ENCODE data around the gene LRP1B. TPM values are rescaled to one million over a fixed set of nuclear protein-coding genes. Genes with fewer than 3 reads are reported as not detected.

LRP1B gene
- total RNA-seq, 4 donors from 2014 or later: 0.85 to 3.3 (median 1.1) TPM; not detected in 1

GRCh38 chr2:140506606-140507005, 1624.2 kb downstream of the LRP1B start:
- no peaks in the 10 kb centered on the region for H3K27me3 ChIP-seq
- TF ChIP-seq CTCF (IDR thresholded peaks at IDR 0.05) (no peak), POLR2A (IDR thresholded peaks at IDR 0.05) (no peak)

GRCh38 chr2:140504601-140505000, 1626.2 kb downstream of the LRP1B start:
- Histone ChIP-seq H3K9me3 (no peaks in the 10 kb centered on the region), H3K4me1 (no peaks in the 10 kb centered on the region), H3K27ac (no peak overlapping the region), H3K27me3 (no peaks in the 10 kb centered on the region), H3K36me3 (no peaks in the 10 kb centered on the region), H3K4me3 (no peak overlapping the region)
- DNase-seq: no peak
- TF ChIP-seq CTCF (IDR thresholded peaks at IDR 0.05) (no peak), POLR2A (IDR thresholded peaks at IDR 0.05) (no peak)

More at GRCh38 chr2:140506606-140507005, 1624.2 kb downstream of the LRP1B start:
- no peak overlapping the region for H3K27ac ChIP-seq
- no peaks in the 10 kb centered on the region for H3K4me1 ChIP-seq
- no peak overlapping the region for H3K4me3 ChIP-seq
- DNase-seq: no peak
- H3K36me3 ChIP-seq: no peaks in the 10 kb centered on the region
- no peaks in the 10 kb centered on the region for H3K9me3 ChIP-seq

GRCh38 chr2:140502951-140503630, 1627.7 kb downstream of the LRP1B start:
- TF ChIP-seq POLR2A (IDR thresholded peaks at IDR 0.05) (no peak), CTCF (IDR thresholded peaks at IDR 0.05) (no peak)
- Histone ChIP-seq H3K27me3 (no peaks in the 10 kb centered on the region), H3K36me3 (no peaks in the 10 kb centered on the region), H3K9me3 (no peaks in the 10 kb centered on the region), H3K4me3 (no peak overlapping the region), H3K4me1 (no peaks in the 10 kb centered on the region), H3K27ac (no peak overlapping the region)
- no peak for DNase-seq

GRCh38 chr2:140498360-140498759, 1632.5 kb downstream of the LRP1B start:
- Histone ChIP-seq H3K9me3 (no peaks in the 10 kb centered on the region), H3K4me3 (no peak overlapping the region), H3K4me1 (no peaks in the 10 kb centered on the region), H3K27me3 (no peaks in the 10 kb centered on the region), H3K27ac (no peak overlapping the region), H3K36me3 (no peaks in the 10 kb centered on the region)
- DNase-seq: no peak
- TF ChIP-seq CTCF (IDR thresholded peaks at IDR 0.05): no peak
- no peak for TF ChIP-seq POLR2A (IDR thresholded peaks at IDR 0.05)

- TF ChIP-seq CTCF (IDR thresholded peaks at IDR 0.05) (no peak), POLR2A (IDR thresholded peaks at IDR 0.05) (no peak)
- no peaks in the 10 kb centered on the region for H3K4me1 ChIP-seq
- no peak overlapping the region for H3K4me3 ChIP-seq
- H3K36me3 ChIP-seq: no peaks in the 10 kb centered on the region
- H3K27me3 ChIP-seq: no peaks in the 10 kb centered on the region
- no peak for DNase-seq
- no peaks in the 10 kb centered on the region for H3K9me3 ChIP-seq
- H3K27ac ChIP-seq: no peak overlapping the region
Measured at GRCh38 chr2:140496714-140497113, 1634.1 kb downstream of the LRP1B start.

All from Peyer's patch (tissue), 4 donors.